GM04503 (cell line): ENCODE results near the gene SIRPB1.
"Not testable (repeated sequence)": the region's sequence is repeated elsewhere in the genome, so short reads cannot be mapped to it uniquely, and the experiment has no call there.

Source experiments
- DNase-seq: peaks from one replicate; pipeline ENCODE4 v3.0.0-alpha.2; 2012; ENCODE audit warnings: low read depth

The SIRPB1 gene

DNA sequence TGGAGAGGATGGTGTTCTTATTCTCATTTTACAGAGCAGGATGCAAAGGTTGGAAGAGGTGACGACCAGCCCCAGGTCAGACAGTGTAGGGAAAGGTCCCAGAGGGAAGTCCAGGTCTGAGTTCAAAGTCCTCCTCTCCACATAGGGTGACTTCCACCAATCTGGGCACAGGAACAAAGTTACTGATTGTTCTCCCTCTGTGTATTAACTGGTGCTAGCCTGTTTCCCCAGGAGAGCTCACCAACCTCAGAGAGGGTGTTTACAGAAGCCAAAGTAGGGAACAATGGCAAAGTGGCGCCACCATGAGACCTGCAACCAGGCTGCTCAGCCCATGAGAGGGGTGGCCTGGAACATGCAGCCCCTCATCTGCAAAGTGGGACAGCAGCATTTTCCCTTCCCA lies 16.8 kb upstream of the SIRPB1 start:
- DNase-seq: no peak

DNA sequence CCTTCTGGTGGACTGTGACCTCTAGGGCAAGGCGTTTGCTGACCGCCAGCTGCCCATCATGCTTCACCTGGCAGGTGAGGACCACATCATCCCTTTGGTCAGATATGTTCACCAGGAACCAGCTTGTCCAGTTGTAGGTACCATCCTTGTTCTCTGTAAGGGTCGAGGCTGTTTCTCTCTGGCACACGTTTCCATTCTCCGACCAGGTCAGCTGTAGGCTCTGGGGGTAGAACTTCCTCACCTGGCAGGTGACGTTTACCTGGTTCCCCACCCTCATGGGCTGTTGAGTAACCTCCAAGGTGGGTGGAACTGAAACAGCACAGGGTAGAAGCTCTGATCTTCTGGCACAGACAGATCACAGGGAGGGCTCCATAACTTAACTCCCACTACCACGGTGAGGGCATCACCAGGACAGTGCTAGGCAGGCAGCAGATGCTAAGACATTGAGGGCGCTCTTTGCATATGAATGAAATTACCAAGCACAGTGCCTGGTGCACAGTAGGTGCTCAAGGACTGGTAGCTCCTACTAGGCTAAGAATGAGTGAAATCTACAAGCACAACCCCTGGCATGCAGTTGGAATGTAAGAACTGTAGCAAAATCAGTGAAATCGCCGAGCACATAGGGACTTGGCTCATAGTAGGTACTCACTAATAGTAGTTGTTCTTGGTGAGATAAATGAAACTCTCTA lies 15.6 kb upstream of the SIRPB1 start:
- no peak for DNase-seq

DNA sequence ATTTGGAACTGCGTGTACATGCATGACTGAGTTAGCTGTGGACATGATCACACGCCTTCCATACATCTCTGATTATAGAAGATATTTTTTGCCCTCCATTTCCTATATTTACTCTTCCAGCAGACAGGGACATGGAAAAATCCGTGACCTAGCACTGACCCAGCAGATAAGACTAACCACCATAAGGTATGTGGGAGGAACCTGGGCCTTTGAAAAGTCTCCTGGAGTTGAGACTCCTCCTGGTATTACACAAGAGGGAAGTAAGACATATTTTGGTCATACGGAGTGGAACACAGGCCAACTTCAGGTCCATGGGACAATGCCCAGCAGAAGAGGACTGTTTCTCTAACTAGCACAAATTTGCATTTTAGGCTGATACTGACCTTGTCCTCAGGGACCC lies 13.7 kb upstream of the SIRPB1 start:
- no peak for DNase-seq

DNA sequence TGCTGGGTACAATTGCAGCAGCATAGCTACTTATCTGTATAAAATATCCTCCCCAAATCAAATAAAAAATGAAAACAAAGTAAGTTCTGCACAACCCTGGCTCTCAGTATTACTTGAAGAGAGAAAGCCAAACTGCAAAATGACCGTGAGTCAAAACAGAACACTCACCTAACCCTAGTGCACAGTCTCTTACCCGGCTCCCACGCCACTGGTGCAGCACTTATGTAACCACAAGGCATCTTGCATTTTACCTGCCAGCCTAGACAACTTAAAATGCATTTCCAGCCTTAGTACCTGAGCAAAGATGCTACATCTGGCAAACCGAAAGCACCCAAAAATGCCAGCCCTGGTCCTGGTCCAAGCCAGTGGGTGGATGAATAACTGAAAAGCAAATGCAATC lies 12.4 kb upstream of the SIRPB1 start:
- no peak for DNase-seq

DNA sequence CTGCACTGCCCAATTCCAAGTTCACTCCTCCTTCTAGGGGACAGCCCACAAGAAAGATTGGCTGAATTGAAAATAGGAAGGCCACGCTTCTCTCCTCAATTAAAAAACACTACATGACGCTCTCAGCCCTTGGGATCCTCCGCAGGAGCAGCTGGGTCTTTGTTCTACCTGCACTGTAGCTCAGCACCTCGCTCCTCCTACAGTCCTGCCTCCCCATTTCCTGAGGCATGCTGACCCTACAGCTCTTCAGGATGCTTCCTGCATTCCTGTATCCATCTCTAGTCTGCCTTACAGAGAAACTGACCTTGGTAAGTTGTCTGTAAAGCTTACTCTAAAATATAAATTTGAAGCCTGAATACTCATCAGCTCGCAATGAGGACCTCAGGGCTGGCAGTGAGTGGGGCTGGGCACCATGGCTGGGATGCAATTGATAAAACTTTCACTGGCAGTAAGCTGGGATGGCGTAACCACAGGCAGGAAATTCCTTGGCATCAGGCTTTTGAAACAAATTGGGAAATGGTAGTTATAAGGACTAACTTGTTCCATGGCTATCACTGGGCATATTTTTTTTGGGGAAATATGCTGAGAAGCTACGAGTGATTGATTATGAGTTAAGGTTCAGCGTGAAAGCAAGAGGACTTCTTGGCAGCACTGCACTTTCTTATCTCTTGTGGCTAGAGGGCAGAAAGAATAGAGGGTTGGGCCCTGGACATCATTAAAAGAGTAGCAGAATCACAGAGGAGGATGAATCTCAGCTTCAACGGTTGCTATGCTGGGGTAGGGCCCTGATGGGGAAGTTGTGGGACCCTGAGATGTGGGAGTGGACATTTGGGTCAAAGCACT lies 11.7 kb upstream of the SIRPB1 start:
- DNase-seq: no peak

DNA sequence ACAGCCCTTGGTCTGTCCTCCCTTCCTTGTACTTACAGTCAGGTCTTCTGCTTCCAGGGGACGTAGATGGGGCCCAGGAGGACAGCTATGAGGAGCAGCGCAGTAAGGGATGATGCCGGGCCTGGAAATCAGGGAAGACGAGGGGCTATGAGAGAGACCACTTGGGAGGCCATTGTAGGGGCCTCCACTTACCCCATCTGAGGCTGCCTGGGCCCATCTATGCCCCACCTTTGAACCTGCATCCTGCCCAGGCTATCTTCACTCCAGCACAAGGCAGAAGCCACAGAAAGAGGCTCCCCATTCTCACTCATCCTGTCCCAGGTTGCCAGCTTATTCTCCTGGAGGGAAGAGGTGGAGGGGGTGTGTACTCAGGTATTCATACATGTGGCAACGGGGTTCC lies 10.4 kb upstream of the SIRPB1 start:
- no peak for DNase-seq

DNA sequence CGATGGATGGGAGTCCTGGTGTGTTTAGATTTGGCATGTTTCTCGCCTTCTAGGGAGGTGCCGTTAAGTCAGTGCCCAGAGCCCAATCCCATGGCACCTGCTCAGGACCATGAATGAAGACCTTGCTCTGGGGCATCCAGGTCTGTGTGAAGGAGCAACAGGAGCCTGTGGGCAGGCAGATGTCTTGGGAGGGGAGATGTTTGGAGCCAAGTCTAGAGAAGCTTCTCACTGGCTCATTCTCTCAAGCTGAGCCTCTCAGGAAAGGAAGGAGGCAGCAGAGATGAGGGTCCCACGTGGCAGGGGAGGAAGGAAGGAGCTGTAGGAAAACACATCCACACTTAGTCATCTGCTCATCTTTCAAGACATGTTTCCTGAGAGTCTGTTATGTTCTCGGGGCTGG lies 9.5 kb upstream of the SIRPB1 start:
- no peak for DNase-seq

DNA sequence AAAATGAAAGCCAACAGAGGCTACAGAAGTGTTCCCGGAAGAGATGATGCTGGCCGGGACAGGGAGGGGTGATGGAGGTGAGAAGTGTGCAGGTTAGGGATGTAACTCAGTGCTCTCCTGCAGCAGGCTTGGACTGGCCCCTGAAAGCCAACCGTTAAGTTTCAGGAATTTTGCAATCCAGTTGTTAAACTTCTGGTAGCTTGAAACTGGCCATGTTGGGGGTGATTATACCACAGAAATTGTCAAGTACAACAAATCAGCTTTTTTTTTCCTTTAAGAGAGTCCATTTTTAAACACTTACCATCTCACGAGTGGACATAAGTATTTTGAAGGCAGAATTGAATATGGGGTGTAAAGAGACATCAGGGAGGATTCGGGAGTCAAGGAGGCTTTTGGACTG lies 8.8 kb upstream of the SIRPB1 start:
- no peak for DNase-seq

DNA sequence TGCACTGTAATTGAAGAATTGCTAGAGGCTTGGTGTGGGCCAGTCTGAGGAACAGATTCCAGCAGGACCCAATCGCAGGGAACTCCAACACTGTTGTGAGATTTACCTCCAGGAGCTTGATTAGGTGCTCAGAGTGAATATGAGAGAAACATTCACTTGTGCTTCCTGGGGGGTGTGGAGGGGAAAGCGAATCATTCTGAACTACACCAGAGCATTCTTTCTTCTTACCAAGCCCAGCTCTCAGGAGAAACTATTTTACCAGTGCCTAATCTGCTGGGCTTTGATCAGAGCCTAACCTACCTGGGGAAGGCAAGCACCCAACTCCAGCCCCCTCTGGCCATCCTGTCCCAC lies 7.4 kb upstream of the SIRPB1 start:
- no peak for DNase-seq

DNA sequence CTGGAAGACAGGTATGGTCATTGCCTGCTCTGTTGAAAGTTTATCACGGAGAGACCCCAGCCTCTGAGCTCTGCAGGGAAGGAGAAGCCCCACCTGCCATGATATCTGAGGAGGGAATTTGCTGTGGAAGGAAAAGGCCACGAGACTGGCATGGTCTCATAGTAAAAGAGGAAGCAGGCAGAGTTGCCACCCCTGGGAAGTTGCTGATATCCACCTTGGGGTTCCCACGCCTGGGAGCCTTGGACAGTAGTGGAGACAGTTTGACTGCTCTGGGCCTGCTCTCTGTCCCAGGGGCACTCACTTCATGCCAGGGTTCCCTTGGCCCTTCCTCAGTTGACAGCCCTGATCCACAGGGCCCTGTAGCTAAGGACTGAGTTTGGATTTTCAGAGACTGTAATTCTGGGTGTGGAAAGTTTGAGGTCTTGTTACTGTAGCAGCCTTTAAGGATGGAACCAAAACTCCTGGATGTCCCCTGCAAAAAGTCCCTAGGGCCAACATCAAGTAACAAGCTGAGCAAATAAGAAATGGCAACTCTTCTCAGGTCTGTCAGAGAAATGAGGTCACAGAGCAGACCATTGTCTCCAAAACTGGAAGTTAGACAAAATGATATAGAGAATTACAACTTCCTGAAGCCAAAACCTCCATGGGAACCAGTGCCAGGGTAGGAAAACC lies 6.9 kb upstream of the SIRPB1 start:
- no peak for DNase-seq

DNA sequence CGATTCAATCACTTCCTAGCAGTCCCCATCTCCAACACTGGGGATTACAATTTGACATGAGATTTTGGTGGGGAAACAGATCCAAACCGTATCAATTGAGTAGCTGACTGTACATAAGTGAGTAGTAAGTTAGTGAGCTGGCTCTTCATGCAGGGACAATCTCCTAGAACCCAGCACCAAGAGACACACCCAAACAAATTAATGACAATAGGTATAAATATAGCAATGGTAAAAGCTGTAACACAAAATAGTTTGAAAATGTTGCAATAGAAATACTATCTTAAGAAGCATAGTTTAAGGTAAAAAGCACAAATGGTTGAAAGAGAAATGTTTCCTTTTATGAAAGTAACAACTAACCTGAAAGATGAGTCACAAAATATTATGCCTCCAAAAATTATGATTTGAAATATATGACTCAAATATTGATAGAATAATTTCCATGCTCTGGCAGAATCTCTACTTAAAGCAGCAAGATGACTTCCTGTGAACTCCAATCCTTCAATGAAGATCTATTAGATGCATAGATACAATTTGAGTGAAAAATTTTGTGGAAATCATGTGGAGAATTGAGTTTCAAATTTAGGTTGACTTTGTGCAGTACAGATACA lies 5.4 kb upstream of the SIRPB1 start:
- no peak for DNase-seq

DNA sequence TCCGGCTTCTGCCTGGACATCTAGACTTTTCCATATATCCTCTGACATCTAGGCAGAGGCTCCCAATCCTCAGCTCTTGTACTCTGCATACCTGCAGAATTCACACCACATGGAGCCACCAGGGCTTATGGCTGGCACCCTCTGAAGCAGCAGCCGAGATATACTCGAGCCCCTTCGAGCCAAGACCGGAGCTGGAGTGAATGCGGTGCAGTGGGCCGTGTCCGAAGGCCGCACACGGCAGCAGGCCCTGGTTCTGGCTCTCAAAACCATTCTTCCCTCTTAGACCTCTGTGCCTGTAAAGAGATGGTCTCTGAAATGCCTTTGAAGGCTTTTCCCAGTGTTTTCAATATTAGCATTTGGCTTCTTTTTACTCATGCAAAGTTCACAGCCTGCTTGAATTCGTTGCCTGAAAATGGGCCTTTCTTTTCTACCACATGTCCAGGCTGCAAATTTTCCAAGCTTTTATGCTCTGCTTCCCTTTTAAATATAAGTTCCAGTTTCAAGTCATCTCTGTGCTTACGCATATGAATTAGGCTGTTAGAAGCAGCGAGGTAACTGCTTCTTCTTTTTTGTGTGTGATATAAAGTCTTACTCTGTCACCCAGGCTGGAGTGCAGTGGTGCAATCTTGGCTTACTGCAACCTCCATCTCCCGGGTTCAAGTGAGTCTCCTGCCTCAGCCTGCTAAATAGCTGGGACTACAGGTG lies 3.8 kb upstream of the SIRPB1 start:
- no peak for DNase-seq

DNA sequence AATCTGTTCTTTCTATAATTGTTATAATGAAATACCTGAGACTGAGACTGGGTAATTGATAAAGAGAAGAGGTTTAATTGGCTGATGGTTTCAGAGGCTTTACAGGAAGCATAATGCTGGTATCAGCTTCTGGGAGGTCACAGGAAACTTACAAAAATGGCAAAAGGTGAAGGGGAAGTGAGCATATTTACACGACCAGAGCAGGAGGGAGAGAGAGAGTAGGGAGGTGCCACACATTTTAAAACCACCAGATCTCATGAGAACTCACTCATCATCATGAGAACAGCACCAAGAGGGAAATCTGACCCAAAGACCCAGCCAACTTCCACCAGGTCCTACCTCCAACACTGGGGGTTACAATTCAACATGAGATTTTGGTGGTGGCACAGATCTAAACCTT lies 2.6 kb upstream of the SIRPB1 start:
- DNase-seq: no peak

DNA sequence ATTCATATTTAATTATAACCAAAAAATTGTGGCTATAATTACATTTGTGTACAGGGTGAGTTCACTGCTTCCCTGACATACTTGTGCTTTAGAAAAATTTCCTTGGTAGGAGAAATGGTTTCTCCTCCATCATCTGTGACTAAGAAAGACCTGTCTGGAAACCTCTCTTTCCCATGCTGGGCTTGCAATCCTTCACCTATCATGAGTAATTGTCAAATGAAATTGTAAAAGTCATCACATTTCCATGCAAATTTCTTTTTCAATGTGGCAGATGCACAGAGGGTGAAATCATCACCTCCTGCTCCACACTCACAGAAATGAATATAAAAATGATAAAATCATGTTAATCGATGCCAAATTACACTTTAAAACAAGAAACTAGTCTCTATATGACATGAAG lies 1.5 kb upstream of the SIRPB1 start:
- no peak for DNase-seq

DNA sequence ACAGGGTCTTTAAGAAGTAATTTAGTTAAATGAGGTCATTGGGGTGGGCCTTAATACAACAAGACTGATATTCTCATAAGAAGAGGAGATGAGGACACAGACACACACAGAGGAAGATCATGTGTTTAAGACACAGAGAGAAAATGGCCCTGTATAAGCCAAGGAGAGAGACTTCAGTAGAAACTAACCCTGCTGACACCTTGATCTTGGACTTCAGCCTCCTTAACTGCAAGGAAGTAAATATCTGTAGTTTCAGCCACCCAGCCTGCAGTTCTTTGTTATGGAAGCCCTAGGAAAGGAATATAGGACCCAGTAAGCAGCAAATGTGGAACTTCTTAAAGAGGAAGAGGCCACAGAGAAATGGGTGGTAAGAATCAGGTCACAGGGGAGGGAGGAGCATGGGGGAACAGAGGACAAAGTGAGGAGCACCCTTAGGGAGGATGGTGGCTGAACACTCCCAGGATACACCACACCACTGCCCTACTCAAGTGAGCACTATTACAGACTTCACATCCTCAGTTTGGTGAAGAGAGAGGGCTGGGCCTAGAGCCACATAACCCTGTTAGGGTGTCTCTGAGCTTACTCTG lies 762 bp downstream of the SIRPB1 start:
- DNase-seq: no peak

DNA sequence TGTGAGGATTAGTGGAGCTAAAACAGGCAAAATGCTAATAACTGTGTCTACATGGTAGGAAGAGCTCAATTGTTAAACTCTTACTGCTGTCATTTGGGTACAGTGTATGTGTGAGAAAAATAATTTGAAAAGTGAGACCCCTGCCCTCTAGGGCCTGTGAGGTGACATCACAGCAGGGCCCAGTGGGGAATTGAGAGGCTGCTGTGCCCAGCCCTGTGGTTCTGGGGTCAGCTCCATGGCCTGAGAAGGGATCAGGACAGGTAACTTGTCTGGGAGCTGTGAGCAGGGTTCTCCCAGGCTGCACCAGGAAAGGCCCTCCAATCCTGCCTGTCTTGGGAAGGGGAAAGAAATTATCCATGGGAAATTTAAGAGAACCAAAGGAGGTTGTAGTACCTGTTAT lies 1.3 kb downstream of the SIRPB1 start:
- DNase-seq: no peak

DNA sequence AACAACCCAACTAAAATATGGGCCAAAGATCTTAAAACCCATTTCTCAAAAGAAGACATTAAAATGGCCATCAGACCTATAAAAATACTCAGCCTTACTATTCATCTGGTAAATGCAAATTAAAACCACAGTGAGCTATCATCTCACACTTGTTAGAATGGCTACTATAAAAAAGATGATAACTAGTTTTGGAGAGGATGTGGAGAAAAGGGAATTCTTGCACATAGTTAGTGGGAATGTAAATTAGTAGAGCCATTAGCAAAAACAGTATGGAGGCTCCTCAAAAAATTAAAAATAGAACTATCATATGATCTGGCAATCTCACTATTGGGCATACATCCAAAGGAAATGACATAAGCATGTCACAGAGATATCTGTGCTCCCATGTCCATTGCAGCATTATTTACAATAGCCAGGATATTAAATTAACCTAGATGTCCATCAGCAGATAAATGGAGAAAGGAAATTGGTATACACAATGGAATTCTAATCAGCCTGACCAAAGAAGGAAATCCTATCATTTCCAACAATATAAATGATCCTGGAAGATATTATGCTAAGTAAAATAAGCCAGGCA lies 2.9 kb downstream of the SIRPB1 start:
- DNase-seq: no peak

DNA sequence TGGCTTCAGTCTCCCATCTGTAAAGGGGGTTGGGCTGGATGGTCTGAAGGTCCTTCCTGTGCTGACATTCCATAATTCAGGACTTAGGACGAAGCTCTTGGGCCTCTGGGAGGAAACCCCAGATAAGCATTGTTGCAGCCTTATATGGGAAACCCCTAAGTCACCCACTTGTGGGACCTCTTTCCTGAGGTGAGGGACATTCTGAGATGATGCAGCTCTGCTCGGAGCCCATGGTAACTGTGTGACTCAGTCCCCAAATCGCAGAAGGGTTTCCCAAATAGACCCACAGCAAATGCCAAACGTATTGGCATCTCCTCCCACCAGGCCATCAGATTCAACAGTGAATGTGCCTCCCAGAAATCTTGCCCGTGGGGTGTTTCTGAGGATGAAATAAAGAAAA lies 9.4 kb downstream of the SIRPB1 start:
- not testable (repeated sequence) for DNase-seq

DNA sequence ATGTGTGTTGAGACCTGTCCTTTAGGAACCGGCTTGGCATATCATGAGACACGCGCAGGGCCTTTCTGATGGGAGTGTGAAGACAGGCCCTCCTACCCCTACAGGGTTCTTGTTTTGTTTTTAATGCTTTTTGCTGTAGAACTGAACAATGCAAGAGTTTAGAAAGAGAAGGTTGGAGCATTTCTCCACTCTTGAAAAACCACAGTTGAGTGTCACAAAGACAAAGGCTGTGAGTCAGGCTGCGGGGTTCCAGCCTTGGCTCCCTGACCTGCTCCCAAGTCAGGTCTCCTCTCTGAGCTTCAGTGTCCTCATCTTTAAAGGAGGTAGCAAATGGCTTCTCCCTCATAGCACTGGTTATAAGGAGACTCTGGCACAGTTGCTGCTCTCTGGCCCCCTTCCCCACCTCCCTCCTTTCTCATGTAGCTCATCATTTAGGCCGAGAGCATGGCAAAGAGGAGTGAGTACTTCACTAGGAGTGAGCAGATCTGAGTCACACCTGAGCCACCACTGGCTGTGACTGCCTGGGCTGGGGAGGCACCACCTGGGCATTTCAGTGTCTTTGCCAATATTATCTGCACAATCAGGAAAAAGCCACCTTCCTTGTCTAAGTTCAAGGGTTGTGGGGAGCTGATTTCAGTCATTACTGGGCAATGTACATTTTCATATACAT lies 11.0 kb downstream of the SIRPB1 start:
- DNase-seq: not testable (repeated sequence)

DNA sequence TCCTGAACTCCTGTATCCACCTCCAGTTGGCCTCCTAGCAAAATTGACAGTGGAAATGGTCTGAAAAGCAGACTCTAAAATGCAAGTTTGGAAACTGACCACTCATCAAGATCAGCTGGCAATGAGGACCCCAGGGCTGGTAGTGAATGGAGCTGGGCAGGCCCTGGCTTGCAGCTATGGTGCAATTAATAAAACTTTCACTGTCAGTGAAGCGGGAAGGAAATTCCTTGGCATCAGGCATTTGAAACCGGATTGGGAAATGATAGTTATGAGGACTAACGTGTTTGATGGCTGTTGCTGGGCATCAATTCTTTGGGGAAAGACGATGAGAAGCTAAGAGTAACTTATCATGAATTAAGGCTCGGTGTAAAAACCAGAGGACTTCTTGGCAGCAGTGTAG lies 19.1 kb downstream of the SIRPB1 start:
- DNase-seq: no peak

DNA sequence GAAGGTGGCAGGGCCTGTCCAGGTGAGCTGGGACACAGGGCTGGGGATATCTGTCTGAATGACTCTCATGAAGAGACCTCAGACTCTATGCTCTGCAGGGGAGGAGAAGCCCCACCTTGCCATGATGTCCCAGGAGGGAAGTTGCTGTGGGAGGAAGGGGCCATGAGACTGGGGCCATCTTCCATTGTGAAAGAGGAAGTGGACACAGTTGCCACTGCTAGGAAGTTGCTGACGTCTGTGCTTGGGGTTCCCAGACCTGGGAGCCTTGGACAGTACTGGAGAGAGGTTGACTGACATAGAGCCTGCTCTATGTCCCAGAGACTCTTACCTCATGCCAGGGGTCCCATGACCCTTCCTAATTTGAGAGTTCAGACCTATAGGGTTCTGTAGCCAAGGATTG lies 24.5 kb downstream of the SIRPB1 start:
- no peak for DNase-seq
